ENCODE measurements around the gene METTL8.
A peak's percentile ranks its signal among the peaks of the same experiment; 100 is the strongest.

The METTL8 gene

GRCh38 chr2:171346723-171347557, 86.8 kb downstream of the METTL8 start:
- peak in 2 of 58 donors; percentile 1 to 6 for DNase-seq

DNA sequence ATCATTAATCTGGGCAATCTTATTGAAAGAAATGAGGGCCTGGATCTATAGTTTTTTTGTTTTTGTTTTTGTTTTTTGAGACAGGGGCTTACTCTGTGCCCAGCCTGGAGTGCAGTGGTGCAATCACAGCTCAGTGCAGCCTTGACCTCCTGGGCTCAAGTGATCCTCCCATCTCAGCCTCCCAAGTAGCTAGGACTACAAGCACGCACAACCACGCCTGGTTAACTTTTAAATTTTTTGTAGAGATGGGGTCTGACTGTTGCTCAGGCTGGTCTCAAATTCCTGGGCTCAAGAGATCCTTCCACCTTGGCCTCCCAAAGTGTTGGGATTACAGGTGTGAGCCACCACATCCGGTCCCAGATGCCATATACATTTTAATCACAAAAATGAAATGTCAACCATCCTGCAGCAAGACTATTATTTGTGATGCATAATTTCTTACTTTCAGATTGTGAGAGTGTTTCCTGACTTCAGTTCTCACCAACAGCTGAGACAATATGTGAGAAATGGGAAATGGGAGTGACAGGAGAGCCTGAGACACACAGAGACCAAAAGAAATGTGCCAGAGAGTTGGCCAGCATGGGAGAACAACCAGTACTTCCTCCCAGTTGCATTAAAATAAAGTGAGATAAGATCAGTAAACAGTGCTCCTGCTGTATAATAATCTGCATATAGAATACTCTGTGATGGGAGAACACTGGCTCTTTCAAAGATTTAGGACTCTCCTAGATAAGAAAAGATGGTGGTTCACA, 87.6 kb downstream of the METTL8 start:
- DNase-seq: no peak

GRCh38 chr2:171344182-171344581, 89.6 kb downstream of the METTL8 start:
- no peak for DNase-seq

DNA sequence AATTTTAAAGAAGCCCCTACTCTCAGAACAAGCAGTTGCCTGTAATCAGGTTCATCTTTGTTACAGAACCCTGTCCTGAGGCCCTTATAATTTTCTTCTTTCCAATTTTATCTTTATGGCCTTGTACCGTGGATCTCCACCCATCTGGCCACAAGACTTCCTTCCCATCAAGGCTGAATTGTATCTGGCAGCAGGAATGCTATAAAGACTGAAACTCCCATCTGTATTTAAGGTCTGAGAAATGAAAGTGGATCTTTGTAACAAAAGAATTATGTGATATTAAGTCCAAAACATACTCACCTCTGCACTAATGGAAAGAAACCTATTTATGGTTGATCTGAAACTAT, 91.8 kb downstream of the METTL8 start:
- DNase-seq: no peak

DNA sequence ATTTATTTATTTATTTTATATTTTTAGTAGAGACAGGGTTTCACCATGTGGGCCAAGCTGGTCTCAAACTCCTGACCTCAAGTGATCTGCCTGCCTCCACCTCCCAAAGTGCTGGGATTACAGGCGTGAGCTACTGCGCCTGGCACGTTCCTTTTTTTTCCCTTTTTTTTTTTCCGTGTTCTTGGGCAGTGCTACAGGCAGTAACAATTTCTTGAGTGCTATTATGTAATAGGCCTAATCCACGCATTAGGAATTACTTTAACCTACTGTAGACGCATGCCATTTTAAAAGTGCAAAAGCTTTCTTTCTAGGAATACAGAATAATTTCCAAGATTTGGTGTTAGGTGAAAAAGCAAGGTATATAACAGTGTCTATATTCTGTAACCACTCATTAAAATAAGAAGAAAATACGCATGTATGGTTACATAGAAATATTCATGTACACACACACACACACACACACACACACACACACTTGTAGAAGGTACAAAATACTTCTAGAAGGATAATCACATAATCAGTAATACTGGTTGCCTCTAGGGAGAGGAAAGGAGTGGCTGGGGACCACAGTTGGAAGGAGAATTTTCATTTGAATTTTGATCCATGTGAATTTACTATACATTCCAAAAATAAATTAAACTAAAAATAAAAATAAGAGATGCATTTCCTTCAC, 92.3 kb downstream of the METTL8 start:
- DNase-seq: no peak

DNA sequence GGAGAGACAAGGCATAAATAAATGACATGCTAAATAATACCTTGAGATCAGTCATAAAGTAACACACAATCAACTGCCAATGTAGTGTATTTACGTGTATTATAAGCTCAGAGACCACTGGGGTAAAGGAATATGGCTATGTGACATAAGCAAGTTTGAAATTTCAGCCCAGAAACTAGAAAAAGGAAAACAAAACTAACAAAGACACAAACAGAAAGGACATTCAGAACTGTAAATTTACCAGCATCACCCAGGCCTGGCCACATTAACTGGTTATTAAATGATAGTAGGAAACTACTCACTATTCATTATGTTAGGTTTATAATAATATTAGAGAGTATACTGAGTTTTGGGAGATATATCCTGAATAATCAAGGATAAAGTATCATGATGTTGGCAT, 98.8 kb downstream of the METTL8 start:
- DNase-seq: no peak

DNA sequence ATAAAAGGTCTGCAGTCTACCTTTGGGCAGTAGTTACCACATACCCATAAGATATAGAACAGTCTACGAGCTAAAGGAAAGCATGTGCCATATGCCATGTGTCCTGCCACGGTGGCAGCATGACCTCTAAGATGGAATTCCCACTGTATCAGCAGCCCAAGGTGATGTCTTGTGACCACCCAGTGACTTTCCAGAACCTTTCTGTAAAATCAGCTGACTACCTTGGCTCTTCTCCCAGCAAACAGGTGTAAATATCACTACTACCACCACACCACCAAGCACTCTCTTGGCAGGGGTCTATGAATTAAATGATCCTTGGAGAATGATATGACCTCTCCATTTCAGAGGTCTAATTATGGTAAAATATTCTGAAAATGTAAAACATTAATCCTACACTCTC, 99.6 kb downstream of the METTL8 start:
- DNase-seq: no peak

DNA sequence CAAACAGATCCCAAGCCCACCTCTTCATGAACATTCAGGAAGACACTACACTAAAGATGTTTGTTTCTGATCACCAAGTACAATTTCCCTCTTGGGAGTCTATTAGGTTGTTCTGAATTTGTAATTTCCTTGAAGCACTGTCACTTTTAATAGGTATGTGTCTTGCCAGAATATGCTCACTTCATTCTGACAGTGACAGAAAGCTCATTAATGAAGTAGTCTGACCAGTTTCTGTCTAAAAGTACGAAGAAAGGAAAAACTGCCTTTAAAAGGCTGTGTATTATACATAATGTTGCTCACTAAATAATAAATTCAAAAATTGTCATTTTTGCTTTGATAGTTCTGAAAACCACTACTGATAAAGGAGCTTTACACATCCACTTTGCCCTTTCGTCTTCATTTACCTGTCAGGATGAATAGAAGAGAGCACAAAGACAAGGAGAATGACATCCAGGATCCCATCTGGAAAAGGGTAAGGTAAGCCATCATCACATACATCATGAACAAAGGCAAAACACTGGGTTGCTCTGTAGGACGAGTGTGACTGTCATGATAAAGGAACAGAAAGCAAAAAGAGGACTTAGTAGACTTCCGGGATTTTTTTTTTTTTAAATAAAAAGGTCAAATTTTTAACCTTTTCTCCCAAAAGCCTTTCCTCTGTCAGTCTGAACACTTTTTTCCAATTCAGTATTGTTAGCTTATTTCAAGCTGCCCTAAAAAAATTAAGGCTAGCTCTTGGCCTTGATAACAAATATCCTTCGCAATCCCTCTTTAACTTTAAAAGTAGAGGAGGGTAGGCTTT, 103.4 kb downstream of the METTL8 start:
- DNase-seq: no peak

DNA sequence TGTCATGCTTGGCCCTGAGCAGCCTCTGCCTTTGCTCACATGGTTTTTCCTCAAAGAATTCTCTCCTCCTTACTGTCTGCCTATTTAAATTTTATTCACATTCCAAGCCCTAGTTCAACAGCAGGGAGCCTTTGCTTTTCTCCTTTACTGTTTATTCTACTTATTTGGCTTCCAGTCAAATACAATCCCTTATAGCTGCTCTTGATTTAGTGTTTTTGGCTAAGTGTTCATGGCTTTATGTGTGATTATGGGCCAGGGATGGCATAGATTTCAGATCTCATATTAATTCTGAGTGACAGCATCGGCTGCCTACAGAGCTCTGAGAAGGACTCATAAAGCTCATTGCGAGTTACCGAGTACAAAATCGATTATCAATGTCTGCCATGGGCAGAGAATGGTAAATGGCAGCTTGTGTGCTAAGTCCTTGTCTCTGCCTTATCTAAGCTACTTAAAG, 106.7 kb downstream of the METTL8 start:
- no peak for DNase-seq

GRCh38 chr2:171325886-171326585, 107.8 kb downstream of the METTL8 start:
- no peak for DNase-seq

DNA sequence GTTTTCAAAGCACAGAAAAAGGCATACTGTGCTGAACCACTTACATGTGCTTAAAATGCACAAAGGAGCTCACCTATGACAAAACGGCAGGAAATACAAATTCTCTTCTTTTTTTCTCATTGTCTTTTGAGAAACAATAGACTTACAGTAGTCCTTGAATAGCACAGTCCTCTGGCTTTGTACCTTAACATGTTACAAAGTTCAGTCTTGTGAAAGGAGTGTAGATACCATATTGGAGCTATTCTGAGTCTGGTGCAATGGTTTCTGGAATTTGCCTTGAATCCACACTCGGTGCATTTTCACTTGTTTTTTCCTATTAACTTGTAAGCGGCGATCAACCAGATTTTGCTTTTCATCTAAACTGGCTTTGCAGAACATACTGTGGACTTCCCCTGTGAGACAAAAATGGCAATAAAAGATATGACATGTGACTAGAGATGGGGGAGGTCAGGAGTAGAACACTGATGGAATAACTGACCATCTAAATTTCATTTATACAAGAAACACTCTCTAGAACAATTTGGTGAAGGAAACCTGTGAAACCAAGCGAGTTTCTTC, 109.7 kb downstream of the METTL8 start:
- no peak for DNase-seq

DNA sequence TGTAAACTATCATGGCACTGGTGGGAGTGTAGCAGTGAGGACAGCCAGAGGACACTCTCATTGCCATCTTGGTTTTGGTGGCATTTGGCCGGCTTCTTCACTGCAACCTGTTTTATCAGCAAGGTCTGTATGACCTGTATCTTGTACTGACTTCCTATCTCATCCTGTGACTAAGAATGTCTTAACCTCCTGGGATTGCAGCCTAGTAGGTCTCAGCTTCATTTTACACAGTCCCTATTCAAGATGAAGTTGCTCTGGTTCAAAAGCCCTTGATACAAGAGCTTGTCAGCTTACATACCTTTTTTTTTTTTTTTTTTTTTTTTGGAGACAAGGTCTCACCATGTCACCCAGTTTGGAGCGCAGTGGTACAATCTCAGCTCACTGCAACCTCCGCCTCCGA, 110.9 kb downstream of the METTL8 start:
- no peak for DNase-seq

DNA sequence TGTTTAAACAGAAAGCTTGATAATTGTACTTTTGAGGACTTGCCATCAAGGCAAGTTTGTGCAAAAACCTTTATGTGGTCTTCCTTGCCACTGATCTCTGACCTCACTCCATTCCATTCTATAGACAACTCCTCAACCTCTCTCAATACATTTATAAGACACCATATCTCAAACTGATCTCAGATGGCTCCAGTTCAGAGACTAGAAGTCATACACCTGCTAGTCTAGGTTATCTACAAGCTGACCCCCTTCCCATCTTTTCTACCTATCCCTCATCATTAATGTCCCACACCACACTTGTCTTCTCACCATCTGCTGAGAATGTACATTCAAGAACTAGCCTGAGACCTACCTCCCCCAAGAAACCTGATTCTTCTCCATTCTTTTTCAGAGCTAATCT, 113.1 kb downstream of the METTL8 start:
- no peak for DNase-seq

GRCh38 chr2:171320208-171320621, 113.6 kb downstream of the METTL8 start:
- peak in 6 of 58 donors; percentile 7 to 17 (median 10) for DNase-seq

- peak in 1 of 58 donors; percentile 35 for DNase-seq
Measured at GRCh38 chr2:171319164-171319810, 114.5 kb downstream of the METTL8 start.

DNA sequence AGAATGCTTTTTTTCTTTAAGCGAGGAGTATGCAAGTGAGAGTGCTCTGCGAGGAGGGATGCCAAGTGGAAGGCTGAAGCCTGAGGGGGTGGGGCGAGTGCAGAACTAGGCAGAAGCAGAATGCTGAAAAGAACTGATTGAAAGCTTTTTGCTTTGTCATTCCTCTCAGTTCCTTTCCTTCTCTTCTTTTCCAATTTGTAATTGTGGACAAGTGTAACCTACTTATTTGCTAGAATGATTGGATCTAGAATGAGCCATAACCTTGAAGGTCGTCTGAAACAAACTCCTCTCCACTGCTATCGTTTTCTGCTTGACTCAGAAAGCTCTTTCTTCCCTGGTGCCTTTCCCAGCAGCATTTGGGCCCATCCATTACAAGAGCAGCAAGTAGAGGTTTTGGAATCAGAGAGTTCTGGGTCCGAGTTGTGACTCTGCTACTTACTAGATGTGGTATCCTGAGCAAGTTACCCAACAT, 115.3 kb downstream of the METTL8 start:
- peak in 52 of 58 donors; percentile 16 to 84 (median 56) for DNase-seq

GRCh38 chr2:171317492-171318125, 116.2 kb downstream of the METTL8 start:
- DNase-seq: peak in 14 of 58 donors; percentile 6 to 50 (median 17)

DNA sequence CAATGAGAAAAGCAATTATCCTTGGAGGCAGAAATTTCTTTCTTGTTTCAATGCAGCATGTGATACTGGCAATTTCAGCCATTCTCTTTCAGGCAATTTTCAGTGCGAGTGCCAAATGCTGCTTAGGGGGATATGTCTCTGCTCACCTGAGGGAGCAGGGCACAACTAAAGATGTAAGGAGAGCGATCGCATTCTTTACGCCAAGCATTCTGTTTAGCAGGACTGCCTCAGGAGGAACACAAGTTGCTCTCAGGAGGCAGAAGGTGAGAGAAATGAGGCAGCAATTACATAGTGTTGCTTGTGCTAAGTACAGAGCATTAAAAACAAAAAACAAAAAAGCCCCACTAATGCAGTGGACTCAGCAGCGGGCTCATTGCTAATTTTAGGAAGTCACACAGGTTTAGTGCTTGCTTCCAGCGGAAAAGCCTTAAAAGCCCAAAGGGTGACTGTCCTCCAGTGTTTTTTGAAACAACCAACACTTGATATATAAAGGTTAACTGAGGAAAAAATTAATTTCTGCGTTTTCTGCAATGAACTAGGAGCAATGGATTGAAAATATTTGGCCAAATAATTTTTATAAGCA, 116.9 kb downstream of the METTL8 start:
- DNase-seq: no peak

DNA sequence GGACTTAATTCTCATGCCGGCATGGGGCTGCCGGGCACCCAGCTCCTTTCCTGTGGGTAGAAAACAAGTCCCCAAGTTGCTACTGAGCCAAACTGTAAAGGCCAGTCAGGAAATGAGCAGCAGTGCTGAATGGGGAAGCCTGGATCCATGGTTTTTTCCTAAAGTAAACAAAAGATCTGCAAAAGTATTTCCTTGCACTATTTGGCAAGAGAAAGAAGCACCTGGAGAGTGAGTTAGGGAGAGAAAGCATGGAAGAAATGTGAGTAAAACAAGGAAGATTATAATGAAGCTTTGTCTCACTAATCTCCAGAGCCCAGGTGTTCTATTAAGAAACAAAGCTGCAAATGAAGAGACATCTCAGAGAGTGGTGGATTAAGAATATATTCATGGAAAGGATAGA, 117.6 kb downstream of the METTL8 start:
- no peak for DNase-seq

All from anterior cingulate cortex (tissue), 58 donors.